Mesenchymal stem cell (in vitro differentiated cells and primary cell): ENCODE results near the gene ANXA4.
A peak's percentile ranks its signal among the peaks of the same experiment; 100 is the strongest.

Experiments used
- DNase-seq: peaks from one replicate; pipeline ENCODE4 v3.0.0-alpha.2; 2013
- H2AFZ ChIP-seq: one replicate; pipeline ENCODE4 v1.6.1; 2013; ENCODE audit warnings: low read depth, mild to moderate bottlenecking, control low read depth, inconsistent platforms, low read length, moderate library complexity
- H2AK5ac ChIP-seq: 2 replicates; pipeline ENCODE4 v1.6.1; 2013; ENCODE audit warnings: low read length, moderate library complexity, mild to moderate bottlenecking, inconsistent platforms; ENCODE audit not compliant: severe bottlenecking
- H2BK120ac ChIP-seq: one replicate; pipeline ENCODE4 v1.6.1; 2013; ENCODE audit warnings: low read depth, mild to moderate bottlenecking, inconsistent platforms, low read length, moderate library complexity
- H2BK12ac ChIP-seq, 2 experiments: one replicate each; pipeline ENCODE4 v1.6.1; 2013; ENCODE audit warnings: inconsistent platforms in 2 of 2, low read length in 2 of 2, mild to moderate bottlenecking in 2 of 2, moderate library complexity in 2 of 2, control low read depth in 1 of 2
- H2BK15ac ChIP-seq: one replicate; pipeline ENCODE4 v1.6.1; 2013; ENCODE audit warnings: mild to moderate bottlenecking, low read depth, inconsistent platforms; ENCODE audit not compliant: poor library complexity, severe bottlenecking
- H2BK5ac ChIP-seq: 2 replicates; pipeline ENCODE4 v1.6.1; 2013; ENCODE audit warnings: low read depth, mild to moderate bottlenecking, low read length, control low read depth, inconsistent platforms; ENCODE audit not compliant: poor library complexity, severe bottlenecking
- H3K14ac ChIP-seq, 2 experiments: one replicate each; pipeline ENCODE4 v1.6.1; 2013; ENCODE audit warnings: inconsistent platforms in 2 of 2, low read length in 2 of 2, control low read depth in 1 of 2, mild to moderate bottlenecking in 1 of 2, moderate library complexity in 1 of 2
- H3K18ac ChIP-seq, 2 experiments: one replicate each; pipeline ENCODE4 v1.6.1; 2013; ENCODE audit warnings: inconsistent platforms in 2 of 2, low read length in 2 of 2, control low read depth in 1 of 2, low read depth in 1 of 2, mild to moderate bottlenecking in 1 of 2
- H3K23ac ChIP-seq, 2 experiments: one replicate each; pipeline ENCODE4 v1.6.1; 2013; ENCODE audit warnings: inconsistent platforms in 2 of 2, low read length in 2 of 2, mild to moderate bottlenecking in 2 of 2, moderate library complexity in 2 of 2, control low read depth in 1 of 2
- H3K27ac ChIP-seq: 2 replicates; pipeline ENCODE4 v1.5.1; 2013; ENCODE audit warnings: mild to moderate bottlenecking, moderate library complexity, low read length, control low read depth, inconsistent platforms; ENCODE audit not compliant: poor library complexity, severe bottlenecking
- H3K27me3 ChIP-seq, 2 experiments: 2 replicates each; pipeline versions ENCODE4 v1.6.1 to v1.7.0; 2013; ENCODE audit warnings: low read length in 2 of 2, mild to moderate bottlenecking in 2 of 2, moderate library complexity in 2 of 2, control low read depth in 1 of 2, inconsistent platforms in 1 of 2; ENCODE audit not compliant: control insufficient read depth in 1 of 2, insufficient read depth in 1 of 2
- H3K36me3 ChIP-seq, 2 experiments: 2 replicates each; pipeline versions ENCODE4 v1.6.1 to v1.7.0; 2013; ENCODE audit warnings: low read length in 2 of 2, control low read depth in 1 of 2, inconsistent platforms in 1 of 2, low read depth in 1 of 2, mild to moderate bottlenecking in 1 of 2; ENCODE audit not compliant: insufficient read depth in 2 of 2, control insufficient read depth in 1 of 2
- H3K4ac ChIP-seq, 2 experiments: one replicate each; pipeline ENCODE4 v1.6.1; 2013; ENCODE audit warnings: inconsistent platforms in 2 of 2, low read length in 2 of 2, mild to moderate bottlenecking in 2 of 2, moderate library complexity in 2 of 2, control low read depth in 1 of 2, low read depth in 1 of 2
- H3K4me1 ChIP-seq: 2 replicates; pipeline ENCODE4 v1.6.1; 2013; ENCODE audit warnings: low read depth, low read length, control low read depth; ENCODE audit not compliant: control insufficient read depth, insufficient read depth
- H3K4me2 ChIP-seq: 2 replicates; pipeline ENCODE4 v1.6.1; 2013; ENCODE audit warnings: low read length, mild to moderate bottlenecking, inconsistent platforms; ENCODE audit not compliant: poor library complexity, severe bottlenecking
- H3K4me3 ChIP-seq, 2 experiments: 2 replicates each; pipeline versions ENCODE4 v1.5.1 to v1.7.0; 2013; ENCODE audit warnings: low read length in 2 of 2, mild to moderate bottlenecking in 2 of 2, control low read depth in 1 of 2, low read depth in 1 of 2; ENCODE audit not compliant: insufficient read depth in 1 of 2
- H3K79me1 ChIP-seq: replicated peaks from 2 replicates; pipeline ENCODE4 v1.6.1; 2013; ENCODE audit warnings: mild to moderate bottlenecking, control low read depth, low read length, inconsistent platforms; ENCODE audit not compliant: poor library complexity, severe bottlenecking
- H3K9ac ChIP-seq: 2 replicates; pipeline ENCODE4 v1.7.0; 2013; ENCODE audit warnings: mild to moderate bottlenecking, low read length, moderate library complexity
- H3K9me3 ChIP-seq: 2 replicates; pipeline ENCODE4 v1.7.0; 2013; ENCODE audit warnings: mild to moderate bottlenecking, low read length; ENCODE audit not compliant: control insufficient read depth
- H4K8ac ChIP-seq: one replicate; pipeline ENCODE4 v1.6.1; 2013; ENCODE audit warnings: inconsistent platforms, mild to moderate bottlenecking, low read length, moderate library complexity
- H4K91ac ChIP-seq: one replicate; pipeline ENCODE4 v1.6.1; 2013; ENCODE audit warnings: mild to moderate bottlenecking, low read length, inconsistent platforms
- WGBS: methylation state at CpG from one replicate; pipeline ENCODE4 v1.1.7; 2013; ENCODE audit warnings: mixed read lengths; 5-methylcytosine and 5-hydroxymethylcytosine counted together

The ANXA4 gene

DNA sequence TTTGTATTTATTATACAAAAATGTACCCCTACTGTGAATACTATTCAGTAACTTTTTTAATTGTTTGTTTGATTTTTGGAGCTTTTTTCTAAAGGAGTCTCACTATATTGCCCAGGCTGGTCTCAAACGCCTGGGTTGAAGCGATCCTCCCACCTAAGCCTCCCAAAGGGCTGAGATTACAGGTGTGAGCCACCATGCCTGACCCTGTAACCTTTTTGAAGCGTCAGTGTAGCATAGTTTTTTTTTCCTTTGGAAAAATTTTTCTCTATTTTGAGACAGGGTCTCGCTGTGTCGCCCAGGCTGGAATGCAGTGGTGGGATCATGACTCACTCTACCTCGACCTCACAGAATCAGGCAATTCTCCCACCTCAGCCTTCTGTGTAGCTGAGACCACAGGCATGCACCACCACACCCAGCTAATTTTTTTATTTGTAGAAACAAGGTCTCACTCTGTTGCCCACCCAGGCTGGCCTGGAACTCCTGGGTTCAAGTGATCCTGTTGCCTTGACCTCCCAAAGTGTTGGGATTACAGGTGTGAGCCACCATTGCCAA, 89.5 kb downstream of the ANXA4 start:
- H2BK120ac ChIP-seq = no peak overlapping the region
- no peak overlapping the region for H2BK15ac ChIP-seq
- no peak overlapping the region for H3K14ac ChIP-seq
- H4K91ac ChIP-seq = no peak overlapping the region
- peaks cover 0 to 6% of the 10 kb centered on the region in 2 experiments for H3K36me3 ChIP-seq
- H4K8ac ChIP-seq = no peak overlapping the region
- H3K9ac ChIP-seq = peak overlapping the region; percentile 97
- H2BK5ac ChIP-seq = no peak overlapping the region
- H3K4me1 ChIP-seq = peaks cover 16% of the 10 kb centered on the region
- no peak overlapping the region for H3K27ac ChIP-seq
- H3K18ac ChIP-seq = no peak overlapping the region
- no peaks in the 10 kb centered on the region for H3K27me3 ChIP-seq
- peak overlapping the region in 1 of 2 experiments; percentile 91 for H3K4me3 ChIP-seq
- H3K23ac ChIP-seq = no peak overlapping the region
- H3K4me2 ChIP-seq = peak overlapping the region; percentile 35
- H2AK5ac ChIP-seq = peak overlapping the region; percentile 75
- no peak overlapping the region for H2AFZ ChIP-seq
- no peak overlapping the region for H2BK12ac ChIP-seq
- H3K9me3 ChIP-seq = no peaks in the 10 kb centered on the region
- DNase-seq = no peak
- H3K79me1 ChIP-seq = peaks cover 7% of the 10 kb centered on the region
- no peak overlapping the region for H3K4ac ChIP-seq
- 75% methylated on average over 6 of the region's 6 CpGs for WGBS

DNA sequence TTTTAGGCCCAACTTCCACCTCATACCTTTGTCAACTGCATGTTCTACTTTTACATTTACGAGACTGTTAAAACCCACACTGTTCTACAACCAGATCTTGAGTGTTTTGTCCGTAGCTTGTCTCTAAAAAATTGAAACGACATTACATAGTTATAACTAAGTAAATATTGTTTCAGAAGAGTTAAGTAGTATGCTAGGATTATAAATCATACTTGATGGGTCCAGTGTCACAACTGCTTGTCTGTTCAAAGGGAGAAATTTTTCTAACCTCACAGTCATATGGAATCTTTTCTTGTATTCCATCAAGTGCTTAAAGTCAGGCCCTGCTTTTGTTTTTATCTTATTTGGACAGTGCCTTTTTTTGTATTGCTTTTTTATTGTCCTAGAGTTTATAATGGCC, 91.8 kb downstream of the ANXA4 start:
- peaks cover 0 to 2% of the 10 kb centered on the region in 2 experiments for H3K36me3 ChIP-seq
- no peak overlapping the region for H2BK15ac ChIP-seq
- no peaks in the 10 kb centered on the region for H3K27me3 ChIP-seq
- no peak overlapping the region for H2AFZ ChIP-seq
- no peak overlapping the region for H3K14ac ChIP-seq
- H2AK5ac ChIP-seq = no peak overlapping the region
- no peak overlapping the region for H3K4ac ChIP-seq
- no peak overlapping the region for H2BK120ac ChIP-seq
- no peak overlapping the region for H4K91ac ChIP-seq
- no peak overlapping the region for H3K4me3 ChIP-seq
- no peak overlapping the region for H2BK12ac ChIP-seq
- peaks cover 7% of the 10 kb centered on the region for H3K79me1 ChIP-seq
- no peak overlapping the region for H3K27ac ChIP-seq
- 100% methylated on average over 1 of the region's 3 CpGs for WGBS
- no peak overlapping the region for H3K4me2 ChIP-seq
- peaks cover 12% of the 10 kb centered on the region for H3K4me1 ChIP-seq
- DNase-seq = no peak
- H3K18ac ChIP-seq = no peak overlapping the region
- H2BK5ac ChIP-seq = no peak overlapping the region
- no peak overlapping the region for H4K8ac ChIP-seq
- H3K23ac ChIP-seq = no peak overlapping the region
- H3K9me3 ChIP-seq = no peaks in the 10 kb centered on the region
- no peak overlapping the region for H3K9ac ChIP-seq

DNA sequence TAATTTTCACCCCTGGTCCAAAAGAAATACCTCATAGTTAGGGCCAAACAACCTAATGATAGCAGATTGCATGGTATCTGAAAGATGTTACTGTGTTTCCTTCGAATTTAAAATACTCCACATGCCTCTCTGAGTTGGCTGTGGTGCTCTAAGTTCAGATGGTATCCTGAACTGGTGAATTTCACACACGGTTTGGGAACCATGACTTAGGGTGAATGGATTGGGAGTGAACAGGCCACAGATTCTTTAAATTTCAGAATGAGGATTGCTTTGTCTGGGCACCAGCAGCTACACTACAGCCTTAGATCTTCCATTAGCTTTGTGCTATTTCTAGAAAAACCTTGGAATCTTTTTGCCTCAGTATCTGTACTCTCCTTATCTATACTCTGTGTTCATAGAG, 93.7 kb downstream of the ANXA4 start:
- no peak overlapping the region for H4K8ac ChIP-seq
- H3K27me3 ChIP-seq = no peaks in the 10 kb centered on the region
- peaks cover 3 to 17% of the 10 kb centered on the region in 2 experiments for H3K36me3 ChIP-seq
- H3K18ac ChIP-seq = no peak overlapping the region
- no peak overlapping the region for H2BK120ac ChIP-seq
- no peaks in the 10 kb centered on the region for H3K9me3 ChIP-seq
- no peak overlapping the region for H3K14ac ChIP-seq
- H3K4ac ChIP-seq = no peak overlapping the region
- H2AFZ ChIP-seq = no peak overlapping the region
- H3K23ac ChIP-seq = no peak overlapping the region
- no peak overlapping the region for H2BK15ac ChIP-seq
- H2AK5ac ChIP-seq = no peak overlapping the region
- H3K27ac ChIP-seq = no peak overlapping the region
- H3K9ac ChIP-seq = no peak overlapping the region
- DNase-seq = no peak
- H3K4me2 ChIP-seq = no peak overlapping the region
- H4K91ac ChIP-seq = no peak overlapping the region
- WGBS = 80% methylated on average over 2 of the region's 2 CpGs
- no peak overlapping the region for H2BK12ac ChIP-seq
- peaks cover 12% of the 10 kb centered on the region for H3K4me1 ChIP-seq
- H3K79me1 ChIP-seq = peaks cover 8% of the 10 kb centered on the region
- H2BK5ac ChIP-seq = no peak overlapping the region
- H3K4me3 ChIP-seq = no peak overlapping the region

DNA sequence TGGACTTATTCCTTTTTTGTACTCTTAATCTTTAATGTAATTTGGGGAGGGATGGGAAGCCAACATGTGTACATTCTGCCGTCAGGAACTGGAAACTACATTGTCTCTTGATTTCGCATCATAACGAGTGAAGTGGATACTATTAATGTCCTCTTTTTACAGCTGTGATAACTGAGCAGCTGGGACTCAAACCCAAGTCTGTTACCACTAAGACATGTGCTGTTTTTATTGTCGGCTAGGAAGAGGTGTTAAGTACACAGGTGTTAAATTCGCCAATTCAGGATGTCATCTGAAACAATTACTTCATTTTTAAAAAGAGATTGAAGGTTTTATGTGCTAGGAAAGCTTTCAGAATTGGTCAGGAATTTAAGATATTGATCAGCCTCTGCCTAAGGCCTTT, 94.4 kb downstream of the ANXA4 start:
- Histone ChIP-seq H4K91ac (no peak overlapping the region), H3K4me3 (no peak overlapping the region), H2AFZ (no peak overlapping the region), H3K9ac (no peak overlapping the region), H3K14ac (no peak overlapping the region), H3K9me3 (no peaks in the 10 kb centered on the region), H3K4me1 (peaks cover 9% of the 10 kb centered on the region), H4K8ac (no peak overlapping the region), H2BK15ac (no peak overlapping the region), H2BK5ac (no peak overlapping the region), H2BK120ac (no peak overlapping the region), H3K36me3 (peaks cover 3 to 23% of the 10 kb centered on the region in 2 experiments), H3K27ac (no peak overlapping the region), H3K23ac (no peak overlapping the region), H3K27me3 (no peaks in the 10 kb centered on the region), H3K18ac (no peak overlapping the region), H2BK12ac (no peak overlapping the region), H3K79me1 (peaks cover 8% of the 10 kb centered on the region), H3K4ac (no peak overlapping the region), H3K4me2 (no peak overlapping the region), H2AK5ac (no peak overlapping the region)
- 100% methylated on average over 5 of the region's 5 CpGs for WGBS
- DNase-seq = no peak
